GM18526 (cell line): Measurements from ENCODE around the gene GLTP.

ENCODE experiments used
- POLR2A ChIP-seq: IDR thresholded peaks from 3 replicates; pipeline ENCODE4 v1.6.1; 2011; ENCODE audit not compliant: insufficient read length; ENCODE audit errors: extremely low read depth

The GLTP gene

GRCh38 chr12:109839444-109839843 is 40.9 kb downstream of the GLTP start:
- no peak for TF ChIP-seq POLR2A

- no peak for TF ChIP-seq POLR2A
Observed at GRCh38 chr12:109836916-109837315, 43.4 kb downstream of the GLTP start.

- TF ChIP-seq POLR2A = no peak
Observed at GRCh38 chr12:109835827-109836226, 44.5 kb downstream of the GLTP start.

- TF ChIP-seq POLR2A = no peak
Observed at GRCh38 chr12:109833307-109834189, 46.8 kb downstream of the GLTP start, which contains the start of gene TRPV4. TSS of gene TRPV4 (minus strand) at chr12:109833398. CDS start at chr12:109814796, 18,602 bp downstream.

- TF ChIP-seq POLR2A = no peak
Observed at GRCh38 chr12:109832541-109833306, 47.6 kb downstream of the GLTP start.

GRCh38 chr12:109831929-109832328 is 48.4 kb downstream of the GLTP start:
- no peak for TF ChIP-seq POLR2A

- no peak for TF ChIP-seq POLR2A
Observed at GRCh38 chr12:109831365-109831764, 49.0 kb downstream of the GLTP start.

GRCh38 chr12:109830718-109831117 is 49.6 kb downstream of the GLTP start:
- TF ChIP-seq POLR2A = no peak

GRCh38 chr12:109830267-109830666 is 50.1 kb downstream of the GLTP start:
- no peak for TF ChIP-seq POLR2A

- TF ChIP-seq POLR2A = no peak
Observed at GRCh38 chr12:109829667-109830066, 50.7 kb downstream of the GLTP start.

- TF ChIP-seq POLR2A = no peak
Observed at GRCh38 chr12:109828754-109829511, 51.4 kb downstream of the GLTP start.

GRCh38 chr12:109827566-109828550 is 52.5 kb downstream of the GLTP start:
- no peak for TF ChIP-seq POLR2A

- TF ChIP-seq POLR2A = no peak
Observed at GRCh38 chr12:109827080-109827479, 53.3 kb downstream of the GLTP start.

- no peak for TF ChIP-seq POLR2A
Observed at GRCh38 chr12:109824731-109825130, 55.6 kb downstream of the GLTP start.
